ENCODE measurements around the gene MKRN2OS.
"Not testable (repeated sequence)": the region's sequence is repeated elsewhere in the genome, so short reads cannot be mapped to it uniquely, and the experiment has no call there.

The MKRN2OS gene

GRCh38 chr3:12560505-12561190 is 15.3 kb upstream of the MKRN2OS start:
- no peak for DNase-seq

- peak in 1 of 2 experiments; percentile 20 for DNase-seq
Measured at GRCh38 chr3:12559520-12559919, 14.2 kb upstream of the MKRN2OS start.

GRCh38 chr3:12558706-12559105 is 13.4 kb upstream of the MKRN2OS start:
- DNase-seq: no peak

- DNase-seq: no peak
Measured at GRCh38 chr3:12557473-12558100, 12.3 kb upstream of the MKRN2OS start.

GRCh38 chr3:12556690-12557472 is 11.6 kb upstream of the MKRN2OS start, which contains the start of gene MKRN2:
MKRN2 (plus strand) TSS chr3:12557087; CDS start chr3:12557151, 64 bp downstream.
- peak; percentile 72 to 90 for DNase-seq

GRCh38 chr3:12556314-12556689 is 11.0 kb upstream of the MKRN2OS start:
- no peak for DNase-seq

- peak; percentile 18 to 71 for DNase-seq
Measured at GRCh38 chr3:12553921-12554391, 8.7 kb upstream of the MKRN2OS start.

GRCh38 chr3:12549971-12550760 is 4.9 kb upstream of the MKRN2OS start:
- DNase-seq: no peak

- peak; percentile 22 to 66 for DNase-seq
Measured at GRCh38 chr3:12544652-12545472, 437 bp downstream of the MKRN2OS start.

- not testable (repeated sequence) for DNase-seq
Measured at GRCh38 chr3:12543497-12543896, 1.8 kb downstream of the MKRN2OS start.

GRCh38 chr3:12541625-12542024 is 3.7 kb downstream of the MKRN2OS start:
- no peak for DNase-seq

GRCh38 chr3:12536423-12536822 is 8.9 kb downstream of the MKRN2OS start:
- peak in 1 of 2 experiments; percentile 24 for DNase-seq

GRCh38 chr3:12532182-12532581 is 13.1 kb downstream of the MKRN2OS start:
- DNase-seq: no peak

GRCh38 chr3:12527757-12528143 is 17.5 kb downstream of the MKRN2OS start:
- no peak for DNase-seq

GRCh38 chr3:12522721-12523120 is 22.6 kb downstream of the MKRN2OS start:
- DNase-seq: no peak

- no peak for DNase-seq
Measured at GRCh38 chr3:12521010-12521409, 24.3 kb downstream of the MKRN2OS start.

- DNase-seq: no peak
Measured at GRCh38 chr3:12518261-12519028, 26.9 kb downstream of the MKRN2OS start.

GRCh38 chr3:12516873-12517272 is 28.4 kb downstream of the MKRN2OS start:
- DNase-seq: no peak

- no peak for DNase-seq
Measured at GRCh38 chr3:12515631-12516030, 29.7 kb downstream of the MKRN2OS start.

GRCh38 chr3:12513694-12514446 is 31.4 kb downstream of the MKRN2OS start:
- no peak for DNase-seq
